SHP77 treated with DMSO at 0.1 percent for 48 hours (cell line): ENCODE measurements around the gene MRPL37.
"Not testable (repeated sequence)": the region's sequence is repeated elsewhere in the genome, so short reads cannot be mapped to it uniquely, and the experiment has no call there.

Experiments used
- DNase-seq: peaks from one replicate; lab custom pipeline; 2025; lab: John Stamatoyannopoulos, UW

The MRPL37 gene

GRCh38 chr1:54220004-54220811 is 20.2 kb downstream of the MRPL37 start:
- no peak for DNase-seq

GRCh38 chr1:54221113-54221834 is 21.3 kb downstream of the MRPL37 start:
- DNase-seq, result no peak

GRCh38 chr1:54221867-54222484 is 22.0 kb downstream of the MRPL37 start:
- DNase-seq, result no peak

GRCh38 chr1:54222711-54223110 is 22.7 kb downstream of the MRPL37 start:
- no peak for DNase-seq

GRCh38 chr1:54223441-54224202 is 23.7 kb downstream of the MRPL37 start:
- no peak for DNase-seq

- no peak for DNase-seq
Observed at GRCh38 chr1:54224233-54224632, 24.3 kb downstream of the MRPL37 start.

GRCh38 chr1:54225378-54225777 is 25.4 kb downstream of the MRPL37 start:
- no peak for DNase-seq

GRCh38 chr1:54225986-54226559 is 26.1 kb downstream of the MRPL37 start:
- DNase-seq, result no peak

GRCh38 chr1:54227091-54227602 is 27.2 kb downstream of the MRPL37 start:
- DNase-seq, result no peak

- no peak for DNase-seq
Observed at GRCh38 chr1:54227891-54228310, 27.9 kb downstream of the MRPL37 start.

GRCh38 chr1:54228638-54229079 is 28.7 kb downstream of the MRPL37 start:
- no peak for DNase-seq

GRCh38 chr1:54229281-54229891 is 29.4 kb downstream of the MRPL37 start:
- DNase-seq, result no peak

- no peak for DNase-seq
Observed at GRCh38 chr1:54230507-54231339, 30.8 kb downstream of the MRPL37 start.

- DNase-seq, result not testable (repeated sequence)
Observed at GRCh38 chr1:54233196-54233595, 33.2 kb downstream of the MRPL37 start.

- DNase-seq, result no peak
Observed at GRCh38 chr1:54234284-54234683, 34.3 kb downstream of the MRPL37 start.

GRCh38 chr1:54237586-54237985 is 37.6 kb downstream of the MRPL37 start:
- no peak for DNase-seq

GRCh38 chr1:54238353-54239034 is 38.5 kb downstream of the MRPL37 start:
- no peak for DNase-seq

- no peak for DNase-seq
Observed at GRCh38 chr1:54239035-54239383, 39.0 kb downstream of the MRPL37 start.

- no peak for DNase-seq
Observed at GRCh38 chr1:54239631-54240031, 39.7 kb downstream of the MRPL37 start.
